HG03558 (cell line): Measurements from ENCODE around the gene AGAP2.
"Not testable (repeated sequence)": the region's sequence is repeated elsewhere in the genome, so short reads cannot be mapped to it uniquely, and the experiment has no call there.

Source experiments
- ATAC-seq: cut with Tn5 transposase; IDR thresholded peaks from one replicate; pipeline ENCODE4 v1.9.1; 2021; ENCODE audit warnings: moderate number of reproducible peaks; ENCODE audit not compliant: unreplicated experiment; ENCODE audit errors: extremely low read depth

The AGAP2 gene

DNA sequence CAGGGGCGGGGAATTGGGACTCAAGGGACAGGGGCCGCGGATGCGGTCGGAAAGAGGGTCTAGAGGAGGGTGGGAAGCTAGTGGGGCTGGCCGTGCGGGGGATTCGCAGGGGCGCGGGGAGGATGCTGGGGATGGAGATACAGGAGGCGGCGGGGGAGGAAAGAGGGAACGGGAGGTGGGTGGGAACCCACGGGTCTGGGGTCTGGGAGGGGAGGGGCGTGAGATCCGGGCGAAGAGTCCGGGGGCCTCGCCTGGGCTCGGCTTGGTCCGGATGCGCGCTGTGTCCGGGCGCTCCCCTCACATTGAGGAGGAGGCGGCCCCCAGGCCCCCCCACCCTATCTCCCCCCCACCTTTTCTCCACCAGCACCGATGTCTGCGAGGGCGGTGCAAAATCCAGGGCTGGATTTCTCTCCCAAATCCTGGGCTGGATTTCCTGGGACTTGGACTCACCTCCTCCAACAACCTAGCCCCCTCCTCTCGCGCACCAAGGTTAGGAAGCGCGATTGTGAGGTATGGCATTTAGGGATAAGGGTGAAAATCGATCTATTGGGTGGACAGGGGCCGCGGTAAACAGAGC is at the start of gene AGAP2:
TSS of gene AGAP2 (minus strand) at position 82 of the 577 bp plus-strand sequence. CDS start 496 bp downstream, outside the sequence.
- no peak for ATAC-seq

DNA sequence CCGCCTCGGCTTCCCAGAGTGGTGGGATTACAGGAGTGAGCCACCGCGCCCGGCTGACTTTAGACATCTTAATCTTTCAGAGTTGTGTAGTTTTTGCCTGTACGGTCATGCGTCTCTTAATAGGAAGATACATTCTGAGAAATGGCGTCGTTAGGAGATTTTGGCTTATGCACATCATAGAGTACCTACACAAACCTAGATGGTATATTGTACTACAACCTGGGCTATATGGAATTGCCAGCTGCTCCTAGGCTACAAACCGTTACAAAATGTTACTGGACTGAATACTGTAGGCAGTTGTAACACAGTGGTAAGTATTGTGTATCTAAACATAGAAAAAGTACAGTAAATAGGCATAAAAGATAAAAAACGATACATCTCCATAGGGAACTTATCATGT is 45.3 kb upstream of the AGAP2 start:
- no peak for ATAC-seq

DNA sequence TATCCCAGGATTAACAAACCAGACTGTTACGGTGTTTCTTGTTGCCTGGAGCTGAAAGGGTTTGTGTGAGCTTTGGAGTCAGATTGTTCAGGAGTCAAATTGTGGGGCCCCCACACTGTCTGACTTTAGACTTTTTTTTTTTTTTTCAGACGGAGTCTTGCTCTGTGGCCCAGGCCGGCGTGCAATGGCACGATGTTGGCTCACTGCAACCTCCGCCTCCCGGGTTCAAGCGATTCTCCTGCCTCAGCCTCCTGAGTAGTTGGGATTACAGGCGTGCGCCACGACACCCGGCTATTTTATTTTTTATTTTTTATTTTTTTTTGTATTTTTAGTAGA is 44.9 kb upstream of the AGAP2 start:
- ATAC-seq, result no peak

DNA sequence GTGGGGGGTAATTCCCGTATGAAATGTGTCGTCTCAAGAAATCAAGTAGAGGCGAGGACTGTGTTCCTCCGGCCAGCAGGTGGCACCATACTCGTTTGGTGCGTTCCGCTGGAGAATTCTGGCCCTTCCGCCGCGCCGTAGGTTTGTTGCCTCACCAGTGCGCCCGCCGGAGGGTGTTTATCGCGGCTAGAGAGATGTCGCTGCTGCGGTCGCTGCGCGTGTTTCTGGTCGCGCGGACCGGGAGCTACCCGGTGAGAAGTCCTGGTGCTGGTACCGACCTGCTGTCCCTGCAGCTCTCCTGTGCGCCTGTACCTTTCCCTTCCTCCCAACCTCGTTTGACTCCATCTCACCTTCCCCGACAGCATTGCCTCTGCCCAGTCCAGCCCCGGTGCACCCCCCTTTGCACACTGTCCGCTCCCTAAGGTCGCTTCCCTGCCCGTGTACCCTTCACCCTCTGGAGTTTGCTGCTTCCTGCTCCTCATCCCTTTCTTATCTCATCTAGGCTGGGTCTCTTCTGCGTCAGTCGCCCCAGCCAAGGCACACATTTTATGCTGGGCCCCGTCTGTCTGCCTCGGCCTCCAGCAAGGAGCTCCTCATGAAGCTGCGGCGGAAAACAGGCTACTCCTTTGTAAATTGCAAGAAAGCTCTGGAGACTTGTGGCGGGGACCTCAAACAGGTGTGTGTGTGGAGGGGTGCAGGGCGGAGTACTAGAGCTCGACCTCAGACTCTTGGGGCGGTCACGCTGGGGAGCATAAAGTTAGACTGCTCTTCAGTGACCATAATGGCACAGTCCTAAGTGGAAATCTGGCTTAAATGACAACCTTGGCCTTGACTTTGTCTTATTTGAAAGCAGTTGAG is 44.3 kb upstream of the AGAP2 start, which contains the start of gene TSFM:
TSS of gene TSFM (plus strand) at position 180 of the 858 bp plus-strand sequence. CDS start at position 195, 15 bp downstream.
- ATAC-seq, result peak; percentile 63

DNA sequence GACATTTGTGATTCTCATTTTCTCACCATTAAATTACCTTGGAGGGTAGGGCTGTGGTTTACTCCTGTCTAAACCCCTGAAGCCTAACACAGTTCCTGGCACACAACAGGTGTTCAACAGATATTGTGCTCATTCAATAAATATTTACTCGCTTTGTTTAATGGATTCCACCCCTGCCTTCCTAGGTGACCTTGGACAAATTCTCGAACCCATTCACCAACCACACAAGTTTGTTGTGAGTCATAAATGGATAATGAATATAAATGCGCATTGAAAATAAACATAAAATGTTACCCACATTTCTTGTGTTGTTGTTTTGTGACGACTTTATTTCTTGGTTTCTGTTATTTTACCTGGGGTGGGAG is 43.7 kb upstream of the AGAP2 start:
- ATAC-seq, result no peak

DNA sequence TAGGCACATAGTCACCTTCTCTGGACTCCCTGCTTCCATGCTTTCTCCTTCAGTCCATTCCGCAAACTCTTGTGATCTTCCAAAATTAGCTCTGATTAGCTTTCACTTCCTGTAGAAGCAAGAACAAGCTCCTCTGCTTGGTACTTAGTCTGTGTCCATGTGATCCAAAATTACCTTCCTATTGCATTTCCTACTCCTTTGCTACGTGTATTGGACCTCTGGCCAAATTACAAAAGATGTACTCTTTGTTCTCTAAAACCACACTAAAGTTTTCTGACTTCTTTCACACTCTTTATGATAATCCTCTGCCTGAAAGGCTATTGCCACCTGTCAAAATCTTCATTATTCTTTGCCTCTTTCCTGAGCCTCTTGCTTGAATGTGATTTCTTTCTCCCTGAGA is 43.3 kb upstream of the AGAP2 start:
- ATAC-seq, result no peak

DNA sequence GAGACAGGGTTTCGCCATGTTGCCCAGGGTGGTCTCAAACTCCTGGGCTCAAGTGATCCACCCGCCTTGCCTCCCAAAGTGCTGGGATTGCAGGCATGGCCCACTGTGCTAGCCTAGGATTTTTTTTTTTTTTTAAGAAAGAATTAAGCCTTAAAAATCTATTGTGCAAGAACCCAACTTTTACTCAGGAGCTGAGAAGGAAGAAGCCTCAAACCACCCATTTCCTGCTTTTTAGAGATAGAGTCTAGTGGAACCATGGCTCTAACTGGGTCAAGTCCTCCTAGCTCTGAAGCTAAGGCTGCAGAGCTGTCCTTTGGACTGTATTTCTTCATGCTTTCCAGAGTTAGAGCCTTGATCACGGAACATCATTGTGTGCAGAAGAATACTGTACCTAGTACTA is 42.7 kb upstream of the AGAP2 start:
- no peak for ATAC-seq

DNA sequence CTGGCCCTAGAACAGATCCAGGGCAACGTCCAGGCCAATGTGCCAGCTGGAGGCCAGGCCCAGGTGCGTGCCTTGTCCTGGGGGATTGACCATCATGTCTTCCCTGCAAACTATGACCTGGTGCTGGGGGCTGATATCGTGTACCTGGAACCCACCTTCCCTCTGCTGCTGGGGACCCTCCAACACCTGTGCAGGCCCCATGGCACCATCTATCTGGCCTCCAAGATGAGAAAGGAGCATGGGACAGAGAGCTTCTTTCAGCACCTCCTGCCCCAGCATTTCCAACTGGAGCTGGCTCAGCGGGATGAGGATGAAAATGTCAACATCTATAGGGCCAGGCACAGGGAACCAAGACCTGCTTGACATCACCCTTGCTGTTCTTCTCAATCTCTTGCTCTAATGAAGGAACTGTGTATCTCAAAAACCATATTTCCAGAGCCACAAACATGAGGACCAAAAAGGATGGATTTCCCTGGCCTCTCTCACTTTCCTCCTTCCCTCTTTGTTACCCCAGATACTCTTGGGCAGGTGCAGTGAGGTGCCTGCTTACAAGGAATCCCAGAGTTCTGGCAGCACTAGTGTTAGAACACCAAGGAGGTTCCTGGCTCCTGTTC is 41.8 kb upstream of the AGAP2 start:
- no peak for ATAC-seq

DNA sequence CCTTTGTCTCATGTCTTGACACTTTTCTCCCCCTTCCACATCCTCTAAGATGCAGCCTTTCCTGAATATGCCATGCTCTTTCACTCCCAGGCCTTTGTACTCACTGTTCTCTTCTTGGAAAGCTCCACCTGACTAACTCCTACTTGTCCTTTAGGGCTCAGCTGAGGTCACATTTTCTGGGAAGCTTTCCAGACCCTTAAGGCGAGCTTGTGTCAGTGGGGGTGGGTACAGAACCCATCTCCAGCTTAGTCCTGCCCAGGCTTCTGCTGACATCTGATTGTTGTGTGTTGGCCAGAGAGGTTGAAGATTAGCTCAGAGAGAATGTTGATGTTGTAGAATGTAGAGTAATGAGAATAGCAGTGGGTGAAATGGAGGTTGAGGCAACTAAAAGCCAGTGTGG is 41.2 kb upstream of the AGAP2 start:
- ATAC-seq, result no peak

DNA sequence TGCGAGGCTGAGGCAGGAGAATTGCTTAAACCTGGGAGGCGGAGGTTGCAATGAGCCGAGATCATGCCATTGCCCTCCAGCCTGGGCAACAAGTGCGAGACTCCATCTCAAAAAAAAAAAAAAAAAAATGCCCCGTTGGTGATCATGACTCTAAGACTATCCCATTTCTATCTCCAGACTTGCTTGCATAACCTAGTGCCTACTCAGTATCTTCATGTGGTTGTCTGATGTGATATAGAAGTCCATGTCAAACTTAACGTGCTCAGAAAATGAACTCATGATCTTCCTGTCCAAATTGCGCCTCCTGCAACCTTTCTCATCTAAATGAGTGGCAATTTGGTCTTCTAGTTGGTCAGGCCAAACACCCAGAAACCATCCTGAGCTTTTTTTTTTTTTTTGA is 39.4 kb upstream of the AGAP2 start:
- ATAC-seq, result no peak

DNA sequence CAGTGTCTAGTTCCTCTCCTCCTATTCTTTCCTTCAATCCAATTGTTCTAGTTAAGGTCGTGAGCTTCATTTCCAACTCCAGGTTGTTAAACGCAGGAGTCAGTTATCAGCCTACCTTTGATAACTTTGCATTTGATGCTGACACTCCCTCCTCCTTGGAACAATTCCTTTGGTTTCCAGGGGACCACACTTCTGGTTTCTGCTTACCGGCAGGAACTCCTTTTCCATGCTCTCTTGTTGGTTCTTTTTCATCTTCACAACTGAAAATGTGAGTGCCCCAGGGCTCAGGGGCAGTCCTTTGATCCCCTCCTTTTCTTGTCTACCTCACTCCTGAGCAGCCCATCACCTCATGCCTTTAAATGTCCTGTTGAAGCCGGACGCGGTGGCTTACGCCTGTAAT is 38.8 kb upstream of the AGAP2 start:
- no peak for ATAC-seq

DNA sequence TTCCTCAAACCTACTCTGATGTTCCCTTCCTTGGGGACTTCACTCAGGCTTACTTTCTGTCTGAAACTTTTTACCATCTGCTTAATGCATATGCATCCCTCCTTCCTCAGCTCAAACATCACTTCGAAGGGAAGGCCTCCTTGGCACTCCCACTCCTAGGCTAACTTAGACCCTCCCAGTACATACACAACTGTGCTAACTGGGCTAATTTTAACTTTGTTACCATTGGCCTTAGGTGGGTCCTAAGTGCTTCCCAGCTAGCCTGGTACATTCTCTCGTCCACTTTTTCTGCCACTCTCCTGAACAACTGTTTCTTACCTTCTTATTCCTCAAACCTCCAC is 37.7 kb upstream of the AGAP2 start:
- no peak for ATAC-seq

DNA sequence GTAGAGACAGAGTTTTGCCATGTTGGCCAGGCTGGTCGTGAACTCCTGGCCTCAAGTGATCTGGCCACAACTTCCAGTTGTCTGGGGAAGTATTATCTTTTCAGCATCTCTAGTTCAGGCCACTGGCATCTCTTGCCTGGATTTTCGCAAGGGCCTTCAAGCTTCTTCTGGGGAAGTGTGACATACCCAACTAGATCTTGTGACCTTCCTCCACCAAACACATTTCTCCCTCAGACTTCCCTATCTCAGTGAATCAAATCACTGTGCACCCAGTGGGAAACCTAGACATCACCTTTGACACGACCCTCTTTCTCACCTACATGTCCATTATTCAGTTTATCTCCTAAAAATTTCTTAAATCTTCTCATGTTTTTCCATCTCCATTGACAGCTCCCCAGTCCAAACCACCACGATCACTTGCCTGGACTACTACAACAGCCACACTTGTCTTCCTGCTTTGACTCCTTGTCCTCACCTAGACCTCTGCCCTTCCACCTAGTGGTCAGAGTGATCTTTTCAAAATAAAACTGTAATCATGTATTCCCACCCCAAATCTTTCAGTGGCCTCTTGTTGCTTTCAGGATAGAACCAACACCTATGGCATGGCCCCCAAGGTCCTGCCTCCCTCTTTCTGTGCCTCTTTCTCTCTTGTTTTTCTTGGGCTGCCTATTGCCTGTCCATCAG is 37.2 kb upstream of the AGAP2 start:
- ATAC-seq, result no peak

DNA sequence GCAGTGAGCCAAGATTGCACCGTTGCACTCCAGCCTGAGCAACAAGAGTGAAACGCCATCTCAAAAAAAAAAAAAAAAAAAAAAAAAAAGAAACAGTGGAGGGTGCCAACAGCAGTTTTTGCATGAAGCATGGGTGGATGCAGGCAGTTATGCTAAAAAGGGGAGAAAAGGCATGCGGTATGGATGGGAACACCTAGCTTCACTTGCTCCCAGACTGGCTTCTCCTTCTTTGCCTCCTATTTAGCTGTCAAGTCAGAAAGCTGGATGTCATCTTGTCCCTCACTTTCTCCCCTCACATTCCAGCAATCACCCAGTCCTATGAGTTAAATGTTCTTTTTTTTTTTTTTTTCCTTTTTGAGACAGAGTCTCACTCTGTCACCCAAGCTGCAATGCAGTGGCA is 36.5 kb upstream of the AGAP2 start:
- ATAC-seq, result no peak

DNA sequence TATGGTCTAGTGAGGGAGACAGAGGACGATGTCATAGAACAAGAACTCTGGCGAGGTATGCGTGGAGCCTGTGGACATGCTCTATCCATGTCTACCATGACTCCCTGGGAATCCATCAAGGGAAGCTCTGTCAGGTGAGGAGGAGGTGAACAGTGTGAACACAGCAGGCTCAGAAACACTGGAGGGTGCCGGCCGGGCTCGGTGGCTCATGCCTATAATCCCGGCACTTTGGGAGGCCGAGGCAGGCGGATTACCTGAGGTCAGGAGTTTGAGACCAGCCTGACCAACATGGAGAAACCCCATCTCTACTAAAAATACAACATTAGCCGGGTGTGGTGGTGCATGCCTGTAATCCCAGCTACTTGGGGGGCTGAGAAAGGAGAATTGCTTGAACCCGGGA is 36.1 kb upstream of the AGAP2 start:
- ATAC-seq, result not testable (repeated sequence)

DNA sequence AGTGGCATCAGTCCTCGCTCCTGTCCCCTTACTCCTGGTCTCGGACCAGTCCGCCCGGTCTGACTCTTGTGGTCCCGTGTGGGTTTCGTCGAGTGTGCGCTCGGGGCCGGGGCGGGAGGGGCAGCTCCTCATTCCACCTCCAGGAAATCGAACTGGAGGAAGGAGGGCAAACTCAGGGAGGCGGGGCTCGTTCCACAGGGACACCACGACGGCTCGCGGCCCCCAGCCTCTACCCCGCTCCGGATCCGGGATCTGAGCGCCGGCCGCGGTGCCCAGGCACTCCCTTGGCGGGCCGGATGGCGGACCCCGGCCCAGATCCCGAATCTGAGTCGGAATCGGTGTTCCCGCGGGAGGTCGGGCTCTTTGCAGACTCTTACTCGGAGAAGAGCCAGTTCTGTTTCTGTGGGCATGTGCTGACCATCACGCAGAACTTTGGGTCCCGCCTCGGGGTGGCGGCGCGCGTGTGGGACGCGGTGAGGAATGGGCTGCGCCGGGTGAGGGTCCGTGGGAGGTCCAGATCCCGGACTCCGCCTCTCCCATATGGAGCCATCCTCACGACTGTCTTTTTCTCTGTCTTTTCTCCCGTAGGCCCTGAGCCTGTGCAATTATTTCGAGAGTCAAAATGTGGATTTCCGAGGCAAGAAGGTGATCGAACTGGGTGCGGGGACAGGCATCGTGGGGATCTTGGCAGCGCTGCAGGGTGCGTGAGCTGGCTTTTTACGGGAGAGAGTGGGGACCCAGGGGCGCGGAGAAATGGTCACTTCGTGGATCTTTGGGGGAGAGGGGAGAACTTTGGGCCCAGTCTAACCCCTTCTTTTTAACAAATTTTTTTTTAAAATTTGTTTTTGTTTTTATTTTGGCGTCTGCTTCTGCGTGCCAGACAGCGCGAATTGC is 34.1 kb upstream of the AGAP2 start, which contains the start of gene EEF1AKMT3:
TSS of gene EEF1AKMT3 (plus strand) at position 186 of the 894 bp plus-strand sequence. CDS start at position 297, 111 bp downstream.
- ATAC-seq, result peak; percentile 4

DNA sequence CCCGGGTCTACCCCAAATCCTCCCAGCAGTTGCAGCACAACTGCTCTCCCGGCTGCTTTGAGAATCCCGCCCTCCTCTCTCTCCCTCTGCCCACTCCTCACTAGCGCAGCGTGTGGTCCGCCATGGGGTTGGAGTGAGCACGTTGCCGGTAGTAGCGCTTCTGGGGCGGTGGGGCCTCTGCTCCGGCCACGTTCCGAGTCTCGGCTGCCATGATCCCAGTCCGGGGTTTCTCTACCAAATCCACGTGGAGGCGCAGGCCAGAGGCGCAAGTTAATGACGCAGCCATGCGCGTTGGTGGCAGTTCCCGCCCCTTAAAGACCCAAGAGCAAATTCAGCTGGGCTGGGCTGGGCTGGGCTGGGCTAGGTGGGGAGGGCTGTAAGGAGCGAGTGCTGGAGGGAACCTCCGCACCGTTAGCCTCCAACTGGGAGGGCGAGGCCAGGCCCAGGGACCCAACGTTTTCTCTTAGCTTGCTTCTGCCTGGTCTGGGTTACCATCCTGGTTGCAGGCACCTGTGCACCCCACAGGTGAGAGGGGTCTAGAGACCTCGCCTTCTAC is 33.4 kb upstream of the AGAP2 start, which contains the start of gene METTL1:
TSS of gene METTL1 (minus strand) at position 233 of the 556 bp plus-strand sequence. CDS start at position 211, 22 bp downstream.
- ATAC-seq, result peak; percentile 45

DNA sequence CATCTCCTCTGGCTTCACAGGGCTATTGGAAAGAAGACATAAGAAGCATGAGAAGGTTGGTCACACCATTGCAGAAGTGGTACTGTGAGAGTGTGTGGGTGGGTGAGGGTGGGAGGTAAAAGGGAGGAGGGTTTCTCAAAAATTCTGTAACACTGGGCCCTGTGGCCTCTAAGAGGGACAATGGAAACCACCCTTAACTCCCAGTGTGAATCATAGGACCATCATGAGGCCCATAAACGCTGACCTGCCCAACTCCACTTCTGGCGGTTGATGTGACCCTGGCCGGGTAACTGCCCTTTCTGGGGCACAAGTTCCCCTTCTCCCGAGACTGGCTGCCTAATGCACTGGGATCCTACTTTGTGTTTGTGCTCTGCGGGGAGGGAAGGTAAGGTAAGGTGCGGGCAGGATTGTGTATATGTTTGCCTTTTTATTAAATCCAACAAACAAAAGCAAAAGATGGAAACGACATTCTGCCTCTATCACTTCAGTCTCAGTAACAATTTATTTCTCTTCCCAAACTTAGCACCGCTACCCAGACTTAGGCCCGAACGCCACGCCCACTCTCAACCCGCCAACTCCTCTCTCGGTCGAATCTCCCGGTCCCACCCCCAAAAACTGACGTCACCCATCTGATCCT is 32.8 kb upstream of the AGAP2 start:
- peak; percentile 64 for ATAC-seq

DNA sequence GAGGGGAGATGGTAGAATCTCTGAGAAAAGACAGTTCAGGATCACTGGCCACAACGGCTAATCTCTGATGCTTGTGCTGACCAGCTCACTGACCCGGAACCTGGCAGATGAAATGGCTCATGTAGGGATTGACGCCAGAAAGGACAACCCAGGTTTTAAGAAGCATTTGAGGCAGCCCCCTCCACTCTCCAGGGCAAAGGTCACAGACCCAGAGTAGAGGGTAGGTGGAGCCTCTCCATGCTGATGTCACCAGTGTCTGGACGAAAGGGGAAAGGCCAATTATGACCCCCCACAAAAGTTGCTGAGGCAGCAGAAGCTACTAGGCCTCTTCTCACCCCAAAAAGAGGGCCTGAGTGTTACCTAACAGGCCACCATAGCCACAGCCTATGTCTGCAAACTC is 32.2 kb upstream of the AGAP2 start:
- no peak for ATAC-seq
